Upper lobe of left lung (tissue), 4 donors: ENCODE data around the gene CPNE7.

Experiments used
- CTCF ChIP-seq, 6 experiments: fragments of 450-650 bp in 4 of 6; fragments of 200-600 bp in 2 of 6; sonication (generic) in 2 of 6; IDR thresholded peaks; one replicate each; pipeline ENCODE4 v1.5.1; 2016 to 2019; ENCODE audit warnings: antibody characterized with exemption in 6 of 6
- EP300 ChIP-seq, 4 donors: sonication (generic); formaldehyde crosslinking; IDR thresholded peaks; one replicate each; pipeline ENCODE4 v1.5.1; 2017; ENCODE audit warnings: antibody characterized with exemption in 4 of 4, control low read depth in 2 of 4
- POLR2A ChIP-seq, 4 donors: fragments of 450-650 bp; IDR thresholded peaks; one replicate each; pipeline ENCODE4 v1.5.1; 2016 to 2017; ENCODE audit warnings: antibody characterized with exemption in 4 of 4, mild to moderate bottlenecking in 2 of 4
- POLR2AphosphoS5 ChIP-seq, 2 donors: sonication (generic); formaldehyde crosslinking; IDR thresholded peaks; one replicate each; pipeline ENCODE4 v1.5.1; 2017; ENCODE audit warnings: antibody characterized with exemption in 2 of 2

- TF ChIP-seq POLR2A (IDR thresholded peaks at IDR 0.05) (no peak), CTCF (IDR thresholded peaks at IDR 0.05) (no peak), EP300 (IDR thresholded peaks at IDR 0.05) (no peak), POLR2AphosphoS5 (IDR thresholded peaks at IDR 0.05) (no peak)
Observed at GRCh38 chr16:89573826-89574680, 1.5 kb upstream of the CPNE7 start.
